Activated CD4-positive, alpha-beta memory T cell treated with anti-CD3 and anti-CD28 coated beads, Interleukin-2, amount 10 ng/mL, durations not matched to agents 7 days and 5 days (primary cell): ENCODE results near the gene FAM131B. TPM values are rescaled to one million over a fixed set of nuclear protein-coding genes. Genes with fewer than 3 reads are reported as not detected.

ENCODE experiments used
- CTCF ChIA-PET: fragments of 350-600 bp; sonication (Branson Sonifier 250); formaldehyde crosslinking; loops from one replicate; lab custom pipeline; 2021; ENCODE audit warnings: antibody characterized with exemption, inconsistent platforms; lab: Charles Lee
- POLR2A ChIA-PET: fragments of 350-600 bp; sonication (Branson Sonifier 250); formaldehyde crosslinking; loops from one replicate; lab custom pipeline; 2021; ENCODE audit warnings: antibody characterized with exemption; lab: Charles Lee
- DNase-seq: peaks from one replicate; pipeline ENCODE4 v3.0.0-alpha.2; 2020
- H3K27ac Mint-ChIP-seq: one replicate; pipeline ENCODE4 v1.8.0; 2021; ENCODE audit warnings: mild to moderate bottlenecking, mixed read lengths
- H3K27me3 Mint-ChIP-seq: one replicate; pipeline ENCODE4 v1.8.0; 2021; ENCODE audit warnings: mixed read lengths
- H3K36me3 Mint-ChIP-seq: one replicate; pipeline ENCODE4 v1.8.0; 2021; ENCODE audit warnings: low read depth, mixed read lengths
- H3K4me1 Mint-ChIP-seq: one replicate; pipeline ENCODE4 v1.8.0; 2021; ENCODE audit warnings: mixed read lengths
- H3K4me3 Mint-ChIP-seq: one replicate; pipeline ENCODE4 v1.8.0; 2021; ENCODE audit warnings: mild to moderate bottlenecking, mixed read lengths
- H3K9me3 Mint-ChIP-seq: one replicate; pipeline ENCODE4 v1.8.0; 2021; ENCODE audit warnings: mixed read lengths
- total RNA-seq, 2 experiments: library from RNA; stranded (reverse); gene quantifications; one replicate each; pipeline ENCODE4 v1.2.3, GENCODE V29; 2021

Gene FAM131B
- total RNA-seq, 2 experiments from 2014 or later = 1.2 TPM

DNA sequence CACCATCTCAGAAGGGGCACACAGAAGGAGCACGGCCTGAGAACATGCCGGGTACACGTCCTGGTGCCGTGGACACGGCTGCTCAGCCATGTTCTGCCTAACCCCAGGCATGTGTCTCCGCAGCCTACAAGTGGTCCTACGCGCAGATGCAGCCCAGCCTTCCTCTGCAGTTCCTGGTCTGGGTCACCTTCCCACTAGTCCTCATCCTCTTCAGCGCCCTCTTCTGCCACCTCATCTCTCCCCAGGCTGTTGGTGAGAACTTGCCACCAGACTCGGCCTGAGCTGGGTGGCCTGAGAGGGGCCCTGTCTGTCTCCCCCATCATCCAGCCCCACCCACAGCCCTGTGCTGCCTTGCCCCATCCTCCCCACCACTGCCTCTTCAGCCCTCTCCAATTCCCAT, 41.3 kb downstream of the FAM131B start:
- POLR2A ChIA-PET = no interaction called here
- H3K27me3 Mint-ChIP-seq = no peaks in the 10 kb centered on the region
- DNase-seq = no peak
- H3K36me3 Mint-ChIP-seq = no peaks in the 10 kb centered on the region
- H3K27ac Mint-ChIP-seq = no peak overlapping the region
- H3K4me3 Mint-ChIP-seq = no peak overlapping the region
- H3K4me1 Mint-ChIP-seq = peaks cover 16% of the 10 kb centered on the region
- CTCF ChIA-PET = no interaction called here
- H3K9me3 Mint-ChIP-seq = no peaks in the 10 kb centered on the region

- POLR2A ChIA-PET = no interaction called here
- DNase-seq = no peak
- Mint-ChIP-seq H3K4me1 (peaks cover 14% of the 10 kb centered on the region), H3K9me3 (no peaks in the 10 kb centered on the region), H3K36me3 (no peaks in the 10 kb centered on the region), H3K27ac (no peak overlapping the region), H3K27me3 (no peaks in the 10 kb centered on the region), H3K4me3 (no peak overlapping the region)
- CTCF ChIA-PET = no interaction called here
Measured at GRCh38 chr7:143320620-143321019, 41.9 kb downstream of the FAM131B start.

DNA sequence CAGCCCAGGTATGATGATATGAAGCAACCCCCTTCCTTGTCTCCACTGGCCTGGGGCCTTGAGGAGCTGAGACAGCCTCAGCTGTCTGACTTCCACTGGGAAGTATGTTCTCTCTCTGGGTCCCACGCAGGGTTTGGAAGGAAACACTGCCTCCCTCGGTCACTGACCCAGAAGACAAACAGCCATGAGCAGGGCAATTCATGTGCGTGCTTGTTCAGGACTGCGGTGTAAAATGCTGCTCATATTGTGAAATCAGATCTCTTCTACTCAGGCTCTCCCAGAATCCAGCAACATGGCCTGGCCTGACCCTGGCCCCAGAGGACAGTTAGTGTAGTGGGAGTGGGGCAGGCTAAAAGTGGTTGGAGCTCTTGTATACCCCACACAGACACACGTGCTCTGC, 43.9 kb downstream of the FAM131B start:
- Mint-ChIP-seq H3K27me3 (no peaks in the 10 kb centered on the region), H3K4me1 (peaks cover 9% of the 10 kb centered on the region), H3K4me3 (no peak overlapping the region), H3K36me3 (no peaks in the 10 kb centered on the region), H3K27ac (no peak overlapping the region), H3K9me3 (no peaks in the 10 kb centered on the region)
- DNase-seq = no peak
- ChIA-PET CTCF (interaction anchor here (1.2 kb wide), 1 partner anchor 13 kb away, joined by 4 read pairs; no protein-coding TSS in a partner anchor), POLR2A (interaction anchor here (1.9 kb wide), 1 partner anchor 8 kb away, joined by 5 read pairs; no protein-coding TSS in a partner anchor)

DNA sequence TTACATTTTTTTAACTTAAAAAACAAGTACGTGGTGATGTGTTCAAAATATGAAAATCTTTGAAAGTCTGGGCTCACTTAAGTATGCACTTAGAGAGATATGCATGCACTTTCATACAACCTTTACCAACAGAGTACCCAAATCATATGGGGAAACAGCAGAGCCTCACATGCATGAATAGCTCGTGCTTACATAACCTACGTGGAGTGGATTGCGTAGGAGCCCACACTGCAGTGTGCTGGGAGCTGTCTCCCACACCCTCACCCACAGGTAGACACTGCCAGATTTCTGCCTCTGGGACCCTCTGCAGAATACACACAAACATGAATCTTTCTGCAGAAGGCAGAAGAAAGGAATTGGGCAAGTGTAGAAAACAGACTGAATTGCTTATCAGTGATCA, 46.0 kb downstream of the FAM131B start:
- Mint-ChIP-seq H3K4me1 (peaks cover 19% of the 10 kb centered on the region), H3K36me3 (peaks cover 9% of the 10 kb centered on the region), H3K9me3 (no peaks in the 10 kb centered on the region), H3K27ac (no peak overlapping the region), H3K27me3 (no peaks in the 10 kb centered on the region), H3K4me3 (no peak overlapping the region)
- CTCF ChIA-PET = interaction anchor here (0.6 to 2.4 kb wide), 5 partner anchors 11 to 1614 kb away, joined by 3 to 7 read pairs (median 4); no protein-coding TSS in a partner anchor
- POLR2A ChIA-PET = no interaction called here
- DNase-seq = no peak

DNA sequence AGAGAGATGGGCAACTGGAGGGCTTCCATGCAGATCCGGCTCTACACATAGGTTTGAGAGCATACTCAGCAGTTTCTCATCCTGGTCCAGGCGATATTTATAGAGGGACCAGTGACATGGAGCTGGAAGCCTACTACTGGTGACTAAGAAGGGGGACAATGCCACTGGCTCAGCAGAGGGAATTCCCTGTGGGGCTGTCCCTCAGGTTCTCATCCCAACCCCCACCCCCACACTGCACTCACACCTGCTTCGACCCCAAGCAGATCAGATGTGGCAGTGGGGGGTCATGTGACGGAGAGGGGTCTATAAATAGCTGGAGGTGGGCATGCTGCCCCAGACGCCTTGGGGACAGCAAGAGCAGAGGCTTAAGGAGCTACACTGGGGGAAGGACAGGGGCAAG, 46.7 kb downstream of the FAM131B start, which contains the start of gene CLCN1:
CLCN1 (plus strand) TSS at position 336 of the 400 bp plus-strand sequence. CDS start 102 bp downstream, outside the sequence.
- no peak within 1 kb of the TSS for H3K4me3 Mint-ChIP-seq
- CTCF ChIA-PET = interaction anchor here (1.3 to 2.4 kb wide), 4 partner anchors 10 to 75 kb away, joined by 3 to 7 read pairs (median 4); no protein-coding TSS in a partner anchor
- no peak for DNase-seq

DNA sequence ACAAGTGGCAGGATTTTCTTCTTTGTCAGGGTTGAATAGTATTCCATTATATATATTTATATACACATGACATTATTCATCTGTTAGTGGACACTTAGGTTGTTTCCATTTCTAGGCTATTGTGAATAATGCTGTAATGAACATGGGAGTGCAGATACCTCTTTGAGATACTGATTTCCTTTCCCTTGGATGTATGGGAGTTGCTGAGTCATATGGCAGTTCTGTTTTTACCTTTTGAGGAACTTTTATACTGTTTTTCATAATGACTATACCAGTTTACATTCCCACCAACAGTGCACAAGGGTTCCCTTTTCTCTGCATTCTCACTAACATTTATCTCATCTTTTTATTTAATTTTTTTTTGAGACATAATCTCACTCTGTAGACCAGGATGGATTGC, 48.4 kb downstream of the FAM131B start:
- Mint-ChIP-seq H3K27me3 (no peaks in the 10 kb centered on the region), H3K4me3 (no peak overlapping the region), H3K36me3 (peaks cover 29% of the 10 kb centered on the region), H3K9me3 (peaks cover 3% of the 10 kb centered on the region), H3K4me1 (peaks cover 43% of the 10 kb centered on the region), H3K27ac (no peak overlapping the region)
- no peak for DNase-seq
- POLR2A ChIA-PET = no interaction called here
- CTCF ChIA-PET = no interaction called here

More for the DNA sequence above, 46.7 kb downstream of the FAM131B start, which contains the start of gene CLCN1:
- no peaks in the 10 kb centered on the region for H3K27me3 Mint-ChIP-seq
- H3K9me3 Mint-ChIP-seq = no peaks in the 10 kb centered on the region
- POLR2A ChIA-PET = no interaction called here
- H3K36me3 Mint-ChIP-seq = peaks cover 14% of the 10 kb centered on the region
- H3K27ac Mint-ChIP-seq = no peak within 1 kb of the TSS
- H3K4me1 Mint-ChIP-seq = peaks cover 27% of the 10 kb centered on the region

- Mint-ChIP-seq H3K27ac (peak overlapping the region; percentile 57), H3K9me3 (peaks cover 9% of the 10 kb centered on the region), H3K4me1 (peaks cover 77% of the 10 kb centered on the region), H3K4me3 (no peak overlapping the region), H3K27me3 (no peaks in the 10 kb centered on the region), H3K36me3 (peaks cover 82% of the 10 kb centered on the region)
- CTCF ChIA-PET = interaction anchor here (0.9 to 10.3 kb wide), 8 partner anchors 8 to 71 kb away, joined by 3 to 149 read pairs (median 12); partner anchors contain the start of gene CASP2
- DNase-seq = no peak
- POLR2A ChIA-PET = interaction anchor here (1.3 to 2.7 kb wide), 7 partner anchors 9 to 99 kb away, joined by 3 to 13 read pairs (median 8); partner anchors contain the start of genes CASP2 and GSTK1
Measured at GRCh38 chr7:143308632-143309031, 53.9 kb downstream of the FAM131B start.

- ChIA-PET CTCF (interaction anchor here (0.5 to 10.3 kb wide), 19 partner anchors 9 to 298 kb away, joined by 3 to 149 read pairs (median 4); partner anchors contain the start of genes CLCN1 and GSTK1), POLR2A (interaction anchor here (1.6 to 3.5 kb wide), 2 partner anchors 41 to 65 kb away, joined by 3 to 11 read pairs; no protein-coding TSS in a partner anchor)
- Mint-ChIP-seq H3K4me1 (peaks cover 75% of the 10 kb centered on the region), H3K36me3 (peaks cover 96% of the 10 kb centered on the region), H3K27me3 (no peaks in the 10 kb centered on the region), H3K9me3 (peaks cover 9% of the 10 kb centered on the region), H3K27ac (peak overlapping the region; percentile 61), H3K4me3 (no peak overlapping the region)
- DNase-seq = peak; percentile 76
Measured at GRCh38 chr7:143305423-143306070, 57.0 kb downstream of the FAM131B start.

GRCh38 chr7:143304938-143305337, 57.6 kb downstream of the FAM131B start:
- POLR2A ChIA-PET = interaction anchor here (1.0 to 3.5 kb wide), 4 partner anchors 15 to 65 kb away, joined by 3 to 11 read pairs (median 4); no protein-coding TSS in a partner anchor
- DNase-seq = no peak
- Mint-ChIP-seq H3K9me3 (peaks cover 8% of the 10 kb centered on the region), H3K27ac (peak overlapping the region; percentile 32), H3K4me3 (no peak overlapping the region), H3K27me3 (no peaks in the 10 kb centered on the region), H3K36me3 (peaks cover 96% of the 10 kb centered on the region), H3K4me1 (peaks cover 75% of the 10 kb centered on the region)
- CTCF ChIA-PET = interaction anchor here (0.5 to 10.3 kb wide), 14 partner anchors 9 to 111 kb away, joined by 3 to 149 read pairs (median 4); partner anchors contain the start of genes CLCN1 and GSTK1

- H3K27me3 Mint-ChIP-seq = no peaks in the 10 kb centered on the region
- CTCF ChIA-PET = interaction anchor here (1.7 to 10.3 kb wide), 2 partner anchors 8 to 62 kb away, joined by 4 to 149 read pairs; no protein-coding TSS in a partner anchor
- no peak overlapping the region for H3K4me3 Mint-ChIP-seq
- peaks cover 74% of the 10 kb centered on the region for H3K4me1 Mint-ChIP-seq
- H3K27ac Mint-ChIP-seq = no peak overlapping the region
- peaks cover 6% of the 10 kb centered on the region for H3K9me3 Mint-ChIP-seq
- POLR2A ChIA-PET = interaction anchor here (0.8 to 3.5 kb wide), 3 partner anchors 10 to 64 kb away, joined by 3 to 11 read pairs (median 4); no protein-coding TSS in a partner anchor
- DNase-seq = no peak
- H3K36me3 Mint-ChIP-seq = peaks cover 94% of the 10 kb centered on the region
Measured at GRCh38 chr7:143303733-143304132, 58.8 kb downstream of the FAM131B start.

Other genes with a start within 250 kb of the FAM131B start
- not detected for gene PIP, start 230.6 kb downstream of the FAM131B start, total RNA-seq
- gene TAS2R39, start 179.3 kb downstream of the FAM131B start, total RNA-seq = not detected
- not detected for gene TAS2R40, start 140.7 kb downstream of the FAM131B start, total RNA-seq
- 100 to 1,000 TPM; 502 to 518 TPM for gene GSTK1, start 99.3 kb downstream of the FAM131B start, total RNA-seq
- under 1 TPM; 0.48 to 0.73 TPM for gene TMEM139, start 77.8 kb downstream of the FAM131B start, total RNA-seq
- gene CASP2, start 74.4 kb downstream of the FAM131B start, total RNA-seq = 100 to 1,000 TPM; 117 to 122 TPM
- under 1 TPM in 1 of 2 experiments, not detected in 1; 0.10 TPM for gene CLCN1, start 46.6 kb downstream of the FAM131B start, total RNA-seq
- gene ZYX, start 18.6 kb upstream of the FAM131B start, total RNA-seq = 100 to 1,000 TPM; 235 to 249 TPM
- 1 to 10 TPM; 1.1 to 1.2 TPM for gene EPHA1, start 46.1 kb upstream of the FAM131B start, total RNA-seq
- not detected for gene TAS2R60, start 80.7 kb upstream of the FAM131B start, total RNA-seq
- gene TAS2R41, start 115.2 kb upstream of the FAM131B start, total RNA-seq = not detected
- not detected for gene CTAGE15, start 209.1 kb upstream of the FAM131B start, total RNA-seq